K562 (cell line): ENCODE data around the gene DAZAP1. TPM values are rescaled to one million over a fixed set of nuclear protein-coding genes. Genes with fewer than 3 reads are reported as not detected.
A peak's percentile ranks its signal among the peaks of the same experiment; 100 is the strongest.

Experiments
- ARID2 ChIP-seq: fragments of 450-650 bp; IDR thresholded peaks from 2 replicates; pipeline ENCODE4 v1.6.1; 2017; ENCODE audit warnings: antibody characterized with exemption, mild to moderate bottlenecking
- GTF2A2 ChIP-seq: IDR thresholded peaks from 2 replicates; pipeline ENCODE4 v1.6.1; 2016; ENCODE audit warnings: mild to moderate bottlenecking, missing genetic modification characterization, missing compliant biosample characterization
- MEIS2 ChIP-seq: fragments of 450-650 bp; IDR thresholded peaks from 2 replicates; pipeline ENCODE4 v1.6.1; 2014; ENCODE audit warnings: mild to moderate bottlenecking; ENCODE audit not compliant: partially characterized antibody
- MGA ChIP-seq: fragments of 450-650 bp; IDR thresholded peaks from 2 replicates; pipeline ENCODE4 v1.6.1; 2016; ENCODE audit warnings: mild to moderate bottlenecking, moderate library complexity
- RHOXF2B ChIP-seq: fragments of 250-450 bp; sonication (Bioruptor Pico); conservative IDR thresholded peaks from 2 replicates; pipeline ENCODE4 v1.5.1; 2021
- TCF3 ChIP-seq: sonication (generic); formaldehyde crosslinking; IDR thresholded peaks from 2 replicates; pipeline ENCODE4 v1.4.0; 2020; ENCODE audit warnings: mild to moderate bottlenecking, missing genetic modification reagents
- ZNF184 ChIP-seq: sonication (generic); formaldehyde crosslinking; IDR thresholded peaks from 2 replicates; pipeline ENCODE4 v1.5.0; 2020; ENCODE audit warnings: missing genetic modification reagents
- ZNF41 ChIP-seq: fragments of 250-450 bp; sonication (Bioruptor Pico); conservative IDR thresholded peaks from 2 replicates; pipeline ENCODE4 v1.4.0; 2020; ENCODE audit warnings: mild to moderate bottlenecking
- polyA plus RNA-seq, 8 experiments: library from polyadenylated mRNA; depleted of rRNA in 4 of 8; stranded (reverse) in 5 of 8; unstranded in 3 of 8; fragments of >200 nt; fragmentation: Nextera tagmentation in 2 of 8; fragmentation: Illumina TruSeq in 1 of 8; extraction: Ambion mirVana in 2 of 8; extraction: Trizol in 1 of 8; gene quantifications; 2 replicates each; pipeline versions ENCODE4 v1.2.1 to v1.2.3, GENCODE V29; 2011 to 2014; ENCODE audit warnings: inconsistent platforms in 1 of 8, missing spikeins in 1 of 8
- total RNA-seq, 7 experiments: library from RNA; depleted of rRNA in 6 of 7; stranded (reverse); fragments of >200 nt in 6 of 7; fragmentation: Illumina TruSeq in 2 of 7; extraction: Trizol in 2 of 7; gene quantifications; 2 replicates each; pipeline versions ENCODE4 v1.2.1 to v1.2.3, GENCODE V29; 2011 to 2021; ENCODE audit warnings: low replicate concordance in 1 of 7
- TF ChIP-seq, protein P1 (sequence below): fragments of 450-650 bp; IDR thresholded peaks from 2 replicates; pipeline ENCODE4 v1.6.1; 2014; ENCODE audit warnings: low read depth, mild to moderate bottlenecking, moderate library complexity, borderline replicate concordance
- TF ChIP-seq, protein P2 (sequence below), 2 experiments: fragments of 450-650 bp; IDR thresholded peaks; 2 replicates each; pipeline ENCODE4 v1.6.1; 2016
- TF ChIP-seq, protein P3 (sequence below): fragments of 250-450 bp; sonication (Bioruptor Pico); IDR thresholded peaks from 2 replicates; pipeline ENCODE4 v1.8.0; 2022; ENCODE audit warnings: moderate library complexity, mild to moderate bottlenecking, inconsistent platforms
- TF ChIP-seq, protein P4 (sequence below): sonication (generic); IDR thresholded peaks from 2 replicates; pipeline ENCODE4 v1.6.1; 2016

DAZAP1 gene
- total and polyA plus RNA-seq, 9 of the 15 experiments (the other 6 are each of a cell fraction or from before 2014, with no cell fraction given): 10.8 to 289 (median 142) TPM

DNA sequence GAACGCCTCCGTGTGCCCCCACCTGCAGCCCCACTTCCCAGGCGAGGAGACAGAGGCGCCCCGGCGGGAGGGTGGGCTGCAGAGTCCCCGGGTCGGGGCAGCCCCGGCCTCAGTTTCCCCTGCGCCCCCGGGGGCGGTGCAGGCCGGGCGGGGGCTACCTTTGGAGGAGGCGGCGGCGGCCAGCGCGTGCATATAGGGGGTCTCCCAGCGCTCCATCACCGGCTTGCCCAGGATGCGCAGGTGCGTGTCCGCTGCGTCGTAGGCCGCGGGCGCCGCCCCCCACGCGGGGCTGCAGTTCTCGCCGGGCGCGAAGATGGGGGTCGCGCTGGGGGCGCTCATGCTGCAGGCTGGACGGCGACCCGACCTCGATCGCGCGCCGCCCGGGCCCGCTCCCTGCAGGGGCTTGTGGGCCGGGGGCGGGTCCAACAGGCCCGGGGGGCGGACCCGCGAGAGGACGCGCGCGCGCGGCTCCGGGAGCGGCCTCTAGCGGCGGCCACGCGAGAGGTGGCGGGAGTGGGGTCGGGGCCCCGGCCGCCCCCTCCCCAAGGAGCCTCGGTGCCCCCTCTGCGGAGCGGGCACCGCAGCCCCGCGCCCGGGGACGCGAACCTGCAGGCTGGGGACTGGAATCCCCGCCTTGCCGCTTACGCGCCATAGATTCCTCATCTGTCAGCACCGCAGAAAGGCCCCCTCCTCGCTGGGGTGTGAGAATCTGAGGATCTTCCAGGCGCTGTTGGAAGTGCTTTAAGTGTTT is 6.1 kb upstream of the DAZAP1 start, which contains the start of gene GAMT (continued):
- TF ChIP-seq, protein P1, sequence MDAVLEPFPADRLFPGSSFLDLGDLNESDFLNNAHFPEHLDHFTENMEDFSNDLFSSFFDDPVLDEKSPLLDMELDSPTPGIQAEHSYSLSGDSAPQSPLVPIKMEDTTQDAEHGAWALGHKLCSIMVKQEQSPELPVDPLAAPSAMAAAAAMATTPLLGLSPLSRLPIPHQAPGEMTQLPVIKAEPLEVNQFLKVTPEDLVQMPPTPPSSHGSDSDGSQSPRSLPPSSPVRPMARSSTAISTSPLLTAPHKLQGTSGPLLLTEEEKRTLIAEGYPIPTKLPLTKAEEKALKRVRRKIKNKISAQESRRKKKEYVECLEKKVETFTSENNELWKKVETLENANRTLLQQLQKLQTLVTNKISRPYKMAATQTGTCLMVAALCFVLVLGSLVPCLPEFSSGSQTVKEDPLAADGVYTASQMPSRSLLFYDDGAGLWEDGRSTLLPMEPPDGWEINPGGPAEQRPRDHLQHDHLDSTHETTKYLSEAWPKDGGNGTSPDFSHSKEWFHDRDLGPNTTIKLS: peak; percentile 21; the same call in 1 of the 2 replicates
- TF ChIP-seq ZNF41 (CRISPR knock-in tag): no peak
- peak; percentile 82 for TF ChIP-seq MEIS2
- TF ChIP-seq, protein P2, sequence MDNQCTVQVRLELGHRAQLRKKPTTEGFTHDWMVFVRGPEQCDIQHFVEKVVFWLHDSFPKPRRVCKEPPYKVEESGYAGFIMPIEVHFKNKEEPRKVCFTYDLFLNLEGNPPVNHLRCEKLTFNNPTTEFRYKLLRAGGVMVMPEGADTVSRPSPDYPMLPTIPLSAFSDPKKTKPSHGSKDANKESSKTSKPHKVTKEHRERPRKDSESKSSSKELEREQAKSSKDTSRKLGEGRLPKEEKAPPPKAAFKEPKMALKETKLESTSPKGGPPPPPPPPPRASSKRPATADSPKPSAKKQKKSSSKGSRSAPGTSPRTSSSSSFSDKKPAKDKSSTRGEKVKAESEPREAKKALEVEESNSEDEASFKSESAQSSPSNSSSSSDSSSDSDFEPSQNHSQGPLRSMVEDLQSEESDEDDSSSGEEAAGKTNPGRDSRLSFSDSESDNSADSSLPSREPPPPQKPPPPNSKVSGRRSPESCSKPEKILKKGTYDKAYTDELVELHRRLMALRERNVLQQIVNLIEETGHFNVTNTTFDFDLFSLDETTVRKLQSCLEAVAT (IDR thresholded peaks at IDR 0.05): no peak
- TF ChIP-seq, protein P3, sequence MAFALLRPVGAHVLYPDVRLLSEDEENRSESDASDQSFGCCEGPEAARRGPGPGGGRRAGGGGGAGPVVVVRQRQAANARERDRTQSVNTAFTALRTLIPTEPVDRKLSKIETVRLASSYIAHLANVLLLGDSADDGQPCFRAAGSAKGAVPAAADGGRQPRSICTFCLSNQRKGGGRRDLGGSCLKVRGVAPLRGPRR (CRISPR knock-in tag): no peak
- no peak for TF ChIP-seq MGA
- TF ChIP-seq ARID2: no peak
- no peak for TF ChIP-seq RHOXF2B
- TF ChIP-seq ZNF184 (CRISPR knock-in tag): no peak
- TF ChIP-seq, protein P4, sequence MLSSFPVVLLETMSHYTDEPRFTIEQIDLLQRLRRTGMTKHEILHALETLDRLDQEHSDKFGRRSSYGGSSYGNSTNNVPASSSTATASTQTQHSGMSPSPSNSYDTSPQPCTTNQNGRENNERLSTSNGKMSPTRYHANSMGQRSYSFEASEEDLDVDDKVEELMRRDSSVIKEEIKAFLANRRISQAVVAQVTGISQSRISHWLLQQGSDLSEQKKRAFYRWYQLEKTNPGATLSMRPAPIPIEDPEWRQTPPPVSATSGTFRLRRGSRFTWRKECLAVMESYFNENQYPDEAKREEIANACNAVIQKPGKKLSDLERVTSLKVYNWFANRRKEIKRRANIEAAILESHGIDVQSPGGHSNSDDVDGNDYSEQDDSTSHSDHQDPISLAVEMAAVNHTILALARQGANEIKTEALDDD: no peak
- no peak for TF ChIP-seq TCF3 (CRISPR knock-in tag)
- no peak for TF ChIP-seq GTF2A2 (tag)
